DOHH2 (cell line): Measurements from ENCODE around the gene CDH24.

Experiments used
- CTCF ChIP-seq: fragments of 200-600 bp; sonication (generic); IDR thresholded peaks from one replicate; pipeline ENCODE4 v1.5.1; 2014; ENCODE audit warnings: antibody characterized with exemption, mild to moderate bottlenecking, low read depth, low read length; ENCODE audit not compliant: poor library complexity, severe bottlenecking
- EZH2phosphoT487 ChIP-seq: fragments of 200-600 bp; sonication (generic); IDR thresholded peaks from 2 replicates; pipeline ENCODE4 v1.6.1; 2017; ENCODE audit warnings: borderline replicate concordance, mild to moderate bottlenecking, antibody characterized with exemption, low read length, moderate library complexity, mixed read lengths

- no peak for TF ChIP-seq CTCF
- TF ChIP-seq EZH2phosphoT487, result no peak
Measured at GRCh38 chr14:23067847-23068788, 10.8 kb upstream of the CDH24 start.
